Loucy (cell line): Measurements from ENCODE around the gene IL2RG.

Experiments used
- EZH2phosphoT487 ChIP-seq: fragments of 200-600 bp; IDR thresholded peaks from 2 replicates; pipeline ENCODE4 v1.6.1; 2018; ENCODE audit warnings: antibody characterized with exemption, mild to moderate bottlenecking, moderate library complexity, borderline replicate concordance
- TF ChIP-seq, protein P1 (sequence below): fragments of 200-600 bp; sonication (generic); conservative IDR thresholded peaks from 2 replicates; pipeline ENCODE4 v1.5.1; 2014; ENCODE audit warnings: mild to moderate bottlenecking, antibody characterized with exemption, low read length

- TF ChIP-seq, protein P1, sequence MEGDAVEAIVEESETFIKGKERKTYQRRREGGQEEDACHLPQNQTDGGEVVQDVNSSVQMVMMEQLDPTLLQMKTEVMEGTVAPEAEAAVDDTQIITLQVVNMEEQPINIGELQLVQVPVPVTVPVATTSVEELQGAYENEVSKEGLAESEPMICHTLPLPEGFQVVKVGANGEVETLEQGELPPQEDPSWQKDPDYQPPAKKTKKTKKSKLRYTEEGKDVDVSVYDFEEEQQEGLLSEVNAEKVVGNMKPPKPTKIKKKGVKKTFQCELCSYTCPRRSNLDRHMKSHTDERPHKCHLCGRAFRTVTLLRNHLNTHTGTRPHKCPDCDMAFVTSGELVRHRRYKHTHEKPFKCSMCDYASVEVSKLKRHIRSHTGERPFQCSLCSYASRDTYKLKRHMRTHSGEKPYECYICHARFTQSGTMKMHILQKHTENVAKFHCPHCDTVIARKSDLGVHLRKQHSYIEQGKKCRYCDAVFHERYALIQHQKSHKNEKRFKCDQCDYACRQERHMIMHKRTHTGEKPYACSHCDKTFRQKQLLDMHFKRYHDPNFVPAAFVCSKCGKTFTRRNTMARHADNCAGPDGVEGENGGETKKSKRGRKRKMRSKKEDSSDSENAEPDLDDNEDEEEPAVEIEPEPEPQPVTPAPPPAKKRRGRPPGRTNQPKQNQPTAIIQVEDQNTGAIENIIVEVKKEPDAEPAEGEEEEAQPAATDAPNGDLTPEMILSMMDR, result no peak
- TF ChIP-seq EZH2phosphoT487, result no peak
Measured at GRCh38 chrX:71091263-71091662, 20.1 kb downstream of the IL2RG start.
